GM21367 (cell line): ENCODE data around the gene TRIM46.

ENCODE experiments used
- ATAC-seq: cut with Tn5 transposase; IDR thresholded peaks from one replicate; pipeline ENCODE4 v1.9.1; 2021; ENCODE audit not compliant: unreplicated experiment

TRIM46 gene

GRCh38 chr1:155171836-155172731 lies 1.6 kb upstream of the TRIM46 start:
- ATAC-seq = no peak

GRCh38 chr1:155172732-155173477 lies 744 bp upstream of the TRIM46 start, which contains the start of gene KRTCAP2:
KRTCAP2 (minus strand) TSS chr1:155173304; CDS start chr1:155173224, 80 bp downstream.
- peak; percentile 64 for ATAC-seq

- no peak for ATAC-seq
Measured at GRCh38 chr1:155174324-155175280, 953 bp downstream of the TRIM46 start.

GRCh38 chr1:155175281-155175926 lies 1.8 kb downstream of the TRIM46 start:
- ATAC-seq = no peak

- no peak for ATAC-seq
Measured at GRCh38 chr1:155175927-155176371, 2.3 kb downstream of the TRIM46 start.

- ATAC-seq = no peak
Measured at GRCh38 chr1:155176544-155177071, 3.0 kb downstream of the TRIM46 start.

- no peak for ATAC-seq
Measured at GRCh38 chr1:155177192-155177917, 3.7 kb downstream of the TRIM46 start.

- no peak for ATAC-seq
Measured at GRCh38 chr1:155177918-155178281, 4.3 kb downstream of the TRIM46 start.

GRCh38 chr1:155178441-155179111 lies 4.9 kb downstream of the TRIM46 start:
- no peak for ATAC-seq

- no peak for ATAC-seq
Measured at GRCh38 chr1:155179112-155180031, 5.7 kb downstream of the TRIM46 start.

- ATAC-seq = no peak
Measured at GRCh38 chr1:155181371-155182051, 7.9 kb downstream of the TRIM46 start.

- ATAC-seq = no peak
Measured at GRCh38 chr1:155182052-155182550, 8.5 kb downstream of the TRIM46 start.

- no peak for ATAC-seq
Measured at GRCh38 chr1:155183775-155184221, 10.1 kb downstream of the TRIM46 start.

- no peak for ATAC-seq
Measured at GRCh38 chr1:155184351-155184811, 10.7 kb downstream of the TRIM46 start.

GRCh38 chr1:155184835-155185782 lies 11.5 kb downstream of the TRIM46 start:
- peak; percentile 61 for ATAC-seq

- ATAC-seq = no peak
Measured at GRCh38 chr1:155185783-155186066, 12.1 kb downstream of the TRIM46 start.
